HFF-Myc (cell line): ENCODE results near the gene INSIG2.
A peak's percentile ranks its signal among the peaks of the same experiment; 100 is the strongest.

Source experiments
- DNase-seq: peaks from one replicate; pipeline ENCODE4 v3.0.0-alpha.2; 2011; ENCODE audit warnings: low read depth; ENCODE audit errors: extremely low read depth
- H3K4me3 ChIP-seq: replicated peaks from 2 replicates; pipeline ENCODE4 v1.5.1; 2011; ENCODE audit warnings: low read depth, mild to moderate bottlenecking, control low read depth, low read length
- TF ChIP-seq, protein P1 (sequence below): IDR thresholded peaks from 2 replicates; pipeline ENCODE4 v1.5.1; 2012; ENCODE audit warnings: mild to moderate bottlenecking, low read depth, low read length, control low read depth; ENCODE audit errors: missing control alignments

The INSIG2 gene

DNA sequence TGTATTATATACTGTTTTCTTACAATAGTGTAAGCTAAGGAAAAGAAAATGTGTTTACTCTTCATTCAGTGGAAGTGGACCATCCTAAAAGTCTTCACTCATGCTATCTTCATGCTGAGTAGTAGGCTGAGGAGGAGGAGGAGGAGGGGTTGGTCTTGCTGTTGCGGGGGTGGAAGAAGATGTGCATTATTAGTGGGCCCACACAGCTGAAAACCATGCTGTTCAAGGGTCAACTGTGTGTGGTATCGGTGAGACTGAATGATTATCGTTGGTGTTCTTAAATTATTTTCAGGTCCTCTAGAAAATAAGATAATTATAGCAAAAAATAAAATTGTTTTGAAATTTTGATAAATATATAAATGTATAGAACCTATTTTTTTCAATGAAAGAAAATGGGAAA, 22.0 kb downstream of the INSIG2 start:
- no peak for DNase-seq
- H3K4me3 ChIP-seq, result no peak overlapping the region
- TF ChIP-seq, protein P1, sequence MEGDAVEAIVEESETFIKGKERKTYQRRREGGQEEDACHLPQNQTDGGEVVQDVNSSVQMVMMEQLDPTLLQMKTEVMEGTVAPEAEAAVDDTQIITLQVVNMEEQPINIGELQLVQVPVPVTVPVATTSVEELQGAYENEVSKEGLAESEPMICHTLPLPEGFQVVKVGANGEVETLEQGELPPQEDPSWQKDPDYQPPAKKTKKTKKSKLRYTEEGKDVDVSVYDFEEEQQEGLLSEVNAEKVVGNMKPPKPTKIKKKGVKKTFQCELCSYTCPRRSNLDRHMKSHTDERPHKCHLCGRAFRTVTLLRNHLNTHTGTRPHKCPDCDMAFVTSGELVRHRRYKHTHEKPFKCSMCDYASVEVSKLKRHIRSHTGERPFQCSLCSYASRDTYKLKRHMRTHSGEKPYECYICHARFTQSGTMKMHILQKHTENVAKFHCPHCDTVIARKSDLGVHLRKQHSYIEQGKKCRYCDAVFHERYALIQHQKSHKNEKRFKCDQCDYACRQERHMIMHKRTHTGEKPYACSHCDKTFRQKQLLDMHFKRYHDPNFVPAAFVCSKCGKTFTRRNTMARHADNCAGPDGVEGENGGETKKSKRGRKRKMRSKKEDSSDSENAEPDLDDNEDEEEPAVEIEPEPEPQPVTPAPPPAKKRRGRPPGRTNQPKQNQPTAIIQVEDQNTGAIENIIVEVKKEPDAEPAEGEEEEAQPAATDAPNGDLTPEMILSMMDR, result no peak

DNA sequence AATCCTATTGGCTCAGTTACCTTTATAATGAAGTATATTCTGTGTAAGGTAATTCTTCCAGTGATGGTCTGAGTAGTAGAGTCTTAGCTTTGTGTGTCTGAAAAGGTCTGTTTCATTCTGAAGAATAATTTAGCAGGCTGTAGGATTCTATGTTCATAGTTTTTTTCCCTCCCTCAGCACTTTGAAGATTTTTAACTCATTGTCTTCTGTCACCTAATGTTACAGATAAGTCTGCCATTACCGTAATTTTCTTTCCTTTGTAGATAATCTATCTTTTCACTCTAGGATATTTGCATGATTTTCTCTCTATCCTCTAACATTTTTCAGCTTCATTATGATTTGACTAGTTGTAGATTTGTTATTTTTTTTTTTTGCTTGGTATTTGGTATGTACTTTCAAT, 22.7 kb downstream of the INSIG2 start:
- DNase-seq, result no peak
- H3K4me3 ChIP-seq, result no peak overlapping the region
- TF ChIP-seq, protein P1, result no peak

DNA sequence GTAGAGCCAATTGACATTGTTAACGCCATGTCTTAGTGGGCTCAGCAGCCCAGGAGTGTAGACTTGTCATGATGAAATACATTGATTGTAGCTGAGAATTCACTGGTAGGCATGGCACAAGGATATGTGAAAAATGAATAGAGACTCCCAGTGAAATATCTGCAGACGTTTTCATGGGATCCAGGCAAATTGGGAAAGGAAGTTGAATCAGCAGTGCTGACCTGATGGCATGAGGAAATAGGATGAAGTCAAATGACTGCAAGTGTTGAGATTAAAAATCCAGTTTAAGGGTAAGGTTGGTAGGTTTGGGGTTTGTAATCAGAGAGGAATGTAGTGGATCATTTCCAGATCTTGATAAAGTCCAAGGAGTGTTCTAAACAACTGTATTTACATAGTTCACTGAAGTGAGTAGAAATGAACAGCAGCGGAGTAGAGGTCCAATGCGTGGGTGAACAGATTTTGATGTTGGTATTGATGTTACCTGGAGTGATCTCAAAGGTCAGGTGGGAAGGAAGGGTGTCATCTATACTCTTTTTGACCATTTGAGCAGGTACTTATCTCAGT, 24.6 kb downstream of the INSIG2 start:
- DNase-seq, result peak; percentile 51
- TF ChIP-seq, protein P1, result no peak
- H3K4me3 ChIP-seq, result no peak overlapping the region

- TF ChIP-seq, protein P1, result no peak
- no peak for DNase-seq
- H3K4me3 ChIP-seq, result no peak overlapping the region
Measured at GRCh38 chr2:118114863-118115262, 26.6 kb downstream of the INSIG2 start.

DNA sequence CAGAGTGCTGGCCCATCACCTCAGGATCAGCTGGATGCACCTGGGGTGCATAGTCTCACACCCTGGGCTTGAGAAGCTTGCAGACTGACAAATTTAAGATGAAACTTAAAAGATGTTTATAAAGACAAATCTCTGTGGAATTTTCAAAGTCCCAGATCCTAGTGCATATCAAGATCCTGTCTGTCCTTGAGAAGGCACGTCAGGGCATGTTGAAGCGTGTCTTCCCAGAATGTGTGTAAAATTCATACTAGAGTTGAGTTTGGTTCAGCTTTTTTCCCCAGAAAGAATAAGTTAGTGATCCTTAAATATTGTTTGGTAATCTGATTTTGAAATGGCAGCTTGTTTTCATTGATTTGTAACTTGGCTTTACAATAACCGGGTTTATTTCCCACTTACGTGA, 27.5 kb downstream of the INSIG2 start:
- H3K4me3 ChIP-seq, result no peak overlapping the region
- TF ChIP-seq, protein P1, result no peak

GRCh38 chr2:118118479-118118878, 30.2 kb downstream of the INSIG2 start:
- TF ChIP-seq, protein P1, result no peak
- no peak overlapping the region for H3K4me3 ChIP-seq
- no peak for DNase-seq

More for the DNA sequence above, 27.5 kb downstream of the INSIG2 start:
- DNase-seq, result no peak

DNA sequence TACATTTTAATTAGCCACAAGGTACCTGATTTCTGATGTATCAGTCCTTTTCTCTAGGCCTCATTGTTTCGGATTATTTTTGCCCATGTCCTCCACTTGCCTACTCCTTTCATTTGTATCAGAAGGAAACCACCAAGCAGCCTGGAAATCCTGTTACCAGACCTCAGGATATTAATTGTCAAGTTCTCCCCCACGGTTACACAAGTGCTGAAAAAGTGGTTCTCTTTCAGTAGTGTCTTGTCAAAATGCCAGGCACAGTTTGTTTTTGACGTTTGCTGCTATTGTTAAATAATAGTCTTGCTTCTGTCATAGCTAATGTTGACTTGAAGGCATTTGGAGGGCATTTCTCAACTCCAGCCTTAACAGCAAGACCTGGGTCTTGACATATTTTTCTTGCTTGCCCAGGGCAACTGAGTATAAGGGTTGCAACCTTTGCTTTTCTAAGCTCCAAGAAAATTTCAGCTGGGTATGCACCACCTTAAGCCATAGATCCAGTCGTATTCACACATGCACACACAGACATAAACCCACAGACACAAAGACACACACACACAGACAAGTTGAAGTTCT, 31.0 kb downstream of the INSIG2 start:
- DNase-seq, result no peak
- TF ChIP-seq, protein P1, result no peak
- no peak overlapping the region for H3K4me3 ChIP-seq
